Measurements from ENCODE around the gene ITGA3. TPM values are rescaled to one million over a fixed set of nuclear protein-coding genes. Genes with fewer than 3 reads are reported as not detected.
A peak's percentile ranks its signal among the peaks of the same experiment; 100 is the strongest.

Gene ITGA3
- total RNA-seq, 2 donors from 2014 or later = 31.0 to 36.3 TPM

DNA sequence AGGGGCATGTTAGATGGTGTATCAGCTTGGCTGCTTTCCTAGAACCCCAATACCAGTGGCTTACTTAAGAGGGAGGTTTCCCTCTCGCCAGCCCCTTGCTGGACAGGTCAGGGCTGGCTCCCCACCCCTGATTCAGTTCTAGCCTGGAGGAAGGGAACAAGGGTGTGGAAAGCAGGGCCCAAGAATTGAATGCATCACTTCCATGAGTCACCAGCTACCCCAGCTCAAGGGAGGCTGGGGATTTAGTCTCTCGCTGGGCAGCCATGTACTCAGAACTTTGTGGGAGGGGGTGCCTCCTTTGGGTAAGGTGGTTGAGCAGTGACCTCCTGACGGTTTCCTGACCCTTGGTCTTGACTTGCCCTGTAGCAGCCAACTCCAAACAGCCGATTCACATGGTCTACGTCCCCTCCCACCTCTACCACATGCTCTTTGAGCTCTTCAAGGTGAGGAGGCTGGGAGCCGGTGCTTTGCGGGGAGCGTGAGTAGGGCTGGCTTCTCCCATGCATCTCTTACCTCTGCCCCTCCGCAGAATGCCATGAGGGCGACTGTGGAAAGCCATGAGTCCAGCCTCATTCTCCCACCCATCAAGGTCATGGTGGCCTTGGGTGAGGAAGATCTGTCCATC lies 52.0 kb downstream of the ITGA3 start:
- no peak for DNase-seq
- Histone ChIP-seq H3K27me3 (no peaks in the 10 kb centered on the region), H3K4me1 (peaks cover 30% of the 10 kb centered on the region), H3K36me3 (replicated peaks in 1 of 2; ENCODE audit: insufficient read depth in 1 of 2, low read depth in 2 of 2) (peaks cover 0 to 15% of the 10 kb centered on the region in 2 donors), H3K27ac (no peak overlapping the region), H3K9me3 (no peaks in the 10 kb centered on the region), H3K4me3 (no peak overlapping the region)
- intact Hi-C loops (cut with DNase I) = no loop called here
- ATAC-seq = no peak
- TF ChIP-seq, protein P1, sequence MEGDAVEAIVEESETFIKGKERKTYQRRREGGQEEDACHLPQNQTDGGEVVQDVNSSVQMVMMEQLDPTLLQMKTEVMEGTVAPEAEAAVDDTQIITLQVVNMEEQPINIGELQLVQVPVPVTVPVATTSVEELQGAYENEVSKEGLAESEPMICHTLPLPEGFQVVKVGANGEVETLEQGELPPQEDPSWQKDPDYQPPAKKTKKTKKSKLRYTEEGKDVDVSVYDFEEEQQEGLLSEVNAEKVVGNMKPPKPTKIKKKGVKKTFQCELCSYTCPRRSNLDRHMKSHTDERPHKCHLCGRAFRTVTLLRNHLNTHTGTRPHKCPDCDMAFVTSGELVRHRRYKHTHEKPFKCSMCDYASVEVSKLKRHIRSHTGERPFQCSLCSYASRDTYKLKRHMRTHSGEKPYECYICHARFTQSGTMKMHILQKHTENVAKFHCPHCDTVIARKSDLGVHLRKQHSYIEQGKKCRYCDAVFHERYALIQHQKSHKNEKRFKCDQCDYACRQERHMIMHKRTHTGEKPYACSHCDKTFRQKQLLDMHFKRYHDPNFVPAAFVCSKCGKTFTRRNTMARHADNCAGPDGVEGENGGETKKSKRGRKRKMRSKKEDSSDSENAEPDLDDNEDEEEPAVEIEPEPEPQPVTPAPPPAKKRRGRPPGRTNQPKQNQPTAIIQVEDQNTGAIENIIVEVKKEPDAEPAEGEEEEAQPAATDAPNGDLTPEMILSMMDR (IDR thresholded peaks at IDR 0.05) = no peak
- no peak for TF ChIP-seq POLR2A (IDR thresholded peaks at IDR 0.05)
- 88% methylated on average over 10 of the region's 10 CpGs for WGBS, 2 donors

DNA sequence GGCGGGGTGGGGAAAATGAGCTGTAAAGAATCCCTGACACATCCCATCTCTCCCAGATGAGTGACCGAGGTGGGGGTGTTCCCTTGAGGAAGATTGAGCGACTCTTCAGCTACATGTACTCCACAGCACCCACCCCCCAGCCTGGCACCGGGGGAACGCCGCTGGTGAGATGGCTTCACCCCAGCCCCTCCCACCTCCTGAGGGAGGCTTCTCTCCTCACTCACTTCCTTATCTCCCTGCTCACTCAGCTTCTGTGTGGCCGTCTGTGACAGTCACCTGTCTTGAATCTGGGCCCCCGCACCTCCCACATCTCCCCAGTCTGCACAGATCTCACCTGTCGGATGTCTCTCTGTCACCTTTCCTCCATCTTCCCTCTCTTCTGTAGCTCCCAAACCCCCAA lies 52.6 kb downstream of the ITGA3 start:
- H3K4me1 ChIP-seq = peaks cover 24% of the 10 kb centered on the region
- no peak for DNase-seq
- WGBS, 2 donors = 89 to 91% methylated on average over 8 to 9 of the region's 9 CpGs
- no peak overlapping the region for H3K4me3 ChIP-seq
- H3K9me3 ChIP-seq = no peaks in the 10 kb centered on the region
- TF ChIP-seq, protein P1 (IDR thresholded peaks at IDR 0.05) = no peak
- no peak for TF ChIP-seq POLR2A (IDR thresholded peaks at IDR 0.05)
- intact Hi-C loops (cut with DNase I) = no loop called here
- H3K27me3 ChIP-seq = no peaks in the 10 kb centered on the region
- no peak for ATAC-seq
- no peak overlapping the region for H3K27ac ChIP-seq
- H3K36me3 ChIP-seq (replicated peaks in 1 of 2; ENCODE audit: insufficient read depth in 1 of 2, low read depth in 2 of 2) = peaks cover 0 to 15% of the 10 kb centered on the region in 2 donors

DNA sequence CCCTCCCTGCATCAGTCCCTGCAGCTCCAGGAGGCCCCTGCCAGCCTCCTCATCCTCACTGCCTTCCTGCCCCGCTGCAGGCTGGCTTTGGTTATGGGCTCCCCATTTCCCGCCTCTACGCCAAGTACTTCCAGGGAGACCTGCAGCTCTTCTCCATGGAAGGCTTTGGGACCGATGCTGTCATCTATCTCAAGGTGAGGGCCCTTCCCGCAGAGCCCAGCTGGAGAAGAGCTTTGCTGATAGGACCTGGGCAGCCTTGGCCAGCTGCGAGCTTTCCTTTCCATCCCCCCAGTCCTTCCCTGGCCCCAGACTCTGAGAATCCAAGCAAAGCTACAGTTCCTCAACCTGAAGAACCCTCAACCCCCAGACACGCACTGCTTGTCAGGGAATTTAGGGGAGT lies 53.3 kb downstream of the ITGA3 start:
- peak overlapping the region in 1 of 4 donors; percentile 87 for H3K27ac ChIP-seq
- WGBS, 2 donors = 68 to 71% methylated on average over 7 of the region's 7 CpGs
- DNase-seq = peak in 1 of 4 donors; percentile 26
- H3K9me3 ChIP-seq = no peaks in the 10 kb centered on the region
- H3K36me3 ChIP-seq (replicated peaks in 1 of 2; ENCODE audit: insufficient read depth in 1 of 2, low read depth in 2 of 2) = peaks cover 0 to 15% of the 10 kb centered on the region in 2 donors
- TF ChIP-seq, protein P1 (IDR thresholded peaks at IDR 0.05) = no peak
- no peak for TF ChIP-seq POLR2A (IDR thresholded peaks at IDR 0.05)
- intact Hi-C loops (cut with DNase I) = no loop called here
- ATAC-seq = no peak
- H3K4me3 ChIP-seq = no peak overlapping the region
- H3K27me3 ChIP-seq = no peaks in the 10 kb centered on the region
- H3K4me1 ChIP-seq = peaks cover 24% of the 10 kb centered on the region

DNA sequence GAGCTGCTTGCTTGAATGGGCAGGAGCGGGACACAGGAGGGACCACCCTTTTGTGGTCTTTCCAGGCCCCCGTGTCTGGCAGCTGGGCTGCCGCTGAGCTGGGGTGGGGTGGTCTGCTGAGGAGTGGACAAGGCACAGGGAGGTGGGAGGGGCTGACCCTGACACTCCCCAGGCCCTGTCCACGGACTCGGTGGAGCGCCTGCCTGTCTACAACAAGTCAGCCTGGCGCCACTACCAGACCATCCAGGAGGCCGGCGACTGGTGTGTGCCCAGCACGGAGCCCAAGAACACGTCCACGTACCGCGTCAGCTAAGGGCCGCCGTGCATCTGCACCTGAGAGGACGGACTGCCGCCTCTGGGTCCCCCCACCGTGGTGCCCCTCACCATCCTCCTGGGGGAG lies 53.9 kb downstream of the ITGA3 start:
- WGBS, 2 donors = 79 to 100% methylated on average over 8 to 14 of the region's 19 CpGs
- peaks cover 24% of the 10 kb centered on the region for H3K4me1 ChIP-seq
- DNase-seq (peak in 1 of 4 donors; percentile 43), ATAC-seq (no peak)
- peaks cover 0 to 15% of the 10 kb centered on the region in 2 donors for H3K36me3 ChIP-seq (replicated peaks in 1 of 2; ENCODE audit: insufficient read depth in 1 of 2, low read depth in 2 of 2)
- no peaks in the 10 kb centered on the region for H3K9me3 ChIP-seq
- intact Hi-C loops (cut with DNase I) = no loop called here
- H3K4me3 ChIP-seq = no peak overlapping the region
- TF ChIP-seq POLR2A (IDR thresholded peaks at IDR 0.05) = no peak
- TF ChIP-seq, protein P1 (IDR thresholded peaks at IDR 0.05) = no peak
- peak overlapping the region in 1 of 4 donors; percentile 87 for H3K27ac ChIP-seq
- H3K27me3 ChIP-seq = no peaks in the 10 kb centered on the region
